GM21515 (cell line): ENCODE data around the gene CFAP99.

ENCODE experiments used
- ATAC-seq: cut with Tn5 transposase; IDR thresholded peaks from one replicate; pipeline ENCODE4 v1.9.1; 2021; ENCODE audit not compliant: unreplicated experiment

CFAP99 gene

DNA sequence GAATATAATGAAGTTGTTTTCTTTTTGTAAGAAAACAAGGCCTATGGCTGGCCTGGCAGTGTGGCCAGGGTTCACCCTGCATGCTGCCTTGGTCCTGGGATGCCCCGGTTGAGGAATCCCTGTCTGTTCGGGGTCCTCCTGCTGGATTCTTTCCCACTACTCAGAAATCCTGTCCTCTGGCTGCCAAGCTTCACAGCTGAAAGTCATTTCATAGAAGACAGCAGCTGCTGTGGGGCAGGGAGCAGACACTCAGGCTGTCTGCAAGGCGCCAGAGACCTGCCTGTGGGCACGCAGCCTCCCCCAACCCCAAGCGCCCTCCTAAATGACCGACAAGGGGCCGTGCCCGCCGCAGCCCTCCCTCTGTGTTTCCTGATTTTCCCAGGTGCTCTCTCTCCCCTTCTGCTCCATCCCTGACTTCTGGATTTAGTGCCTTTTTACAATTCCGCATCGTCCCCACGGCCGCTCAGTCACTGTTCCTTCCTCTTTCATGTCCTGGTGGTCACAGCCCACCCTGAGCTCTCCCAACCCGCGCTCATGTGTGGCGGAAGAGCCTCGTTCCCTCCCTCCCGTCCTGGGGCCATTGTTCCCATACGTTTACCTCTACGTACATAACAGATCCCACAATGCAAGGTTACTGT is 27.9 kb upstream of the CFAP99 start:
- ATAC-seq, result no peak

DNA sequence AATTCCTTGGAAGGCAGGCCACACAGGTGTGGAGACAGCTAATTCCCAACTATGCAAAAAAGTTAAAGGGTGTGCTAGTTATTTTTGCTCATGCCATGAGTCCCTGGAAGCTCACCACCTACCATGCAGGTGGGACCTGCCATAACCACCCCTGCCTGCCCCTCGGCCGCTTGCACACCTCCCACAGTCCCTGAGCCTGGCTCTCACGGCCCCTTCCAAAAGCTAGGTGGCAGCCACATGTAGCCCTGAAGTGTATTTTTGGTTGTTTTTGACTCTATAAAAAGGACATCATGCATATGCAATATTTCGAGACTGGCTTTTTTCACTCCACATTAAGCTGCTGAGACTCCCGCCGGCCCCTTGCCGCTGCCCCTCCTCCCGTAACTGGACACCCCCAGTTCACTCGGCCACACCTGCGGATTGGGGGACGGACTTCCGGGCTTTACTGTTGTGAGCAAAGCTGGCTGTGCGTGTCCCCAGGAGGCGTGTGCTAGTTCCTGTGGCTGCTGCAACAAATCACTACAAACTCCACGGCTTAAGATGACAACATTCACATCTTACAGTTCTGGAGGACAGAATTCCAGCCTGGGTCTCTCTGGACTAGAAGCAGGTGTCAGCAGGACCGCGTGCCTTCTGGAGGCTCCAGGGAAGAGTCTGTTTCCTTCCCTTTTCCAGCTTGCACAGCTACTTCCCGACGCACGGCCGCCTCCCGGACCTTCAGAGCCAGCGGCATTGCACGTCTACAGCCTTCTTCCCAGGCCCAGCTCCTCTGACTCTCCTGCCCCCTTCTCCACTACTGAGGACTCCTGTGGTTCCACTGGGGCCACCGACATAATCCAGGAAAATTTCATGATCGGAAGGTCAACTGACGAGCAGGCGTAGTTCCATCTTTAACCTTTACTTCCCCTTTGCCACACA is 25.1 kb upstream of the CFAP99 start:
- ATAC-seq, result no peak

DNA sequence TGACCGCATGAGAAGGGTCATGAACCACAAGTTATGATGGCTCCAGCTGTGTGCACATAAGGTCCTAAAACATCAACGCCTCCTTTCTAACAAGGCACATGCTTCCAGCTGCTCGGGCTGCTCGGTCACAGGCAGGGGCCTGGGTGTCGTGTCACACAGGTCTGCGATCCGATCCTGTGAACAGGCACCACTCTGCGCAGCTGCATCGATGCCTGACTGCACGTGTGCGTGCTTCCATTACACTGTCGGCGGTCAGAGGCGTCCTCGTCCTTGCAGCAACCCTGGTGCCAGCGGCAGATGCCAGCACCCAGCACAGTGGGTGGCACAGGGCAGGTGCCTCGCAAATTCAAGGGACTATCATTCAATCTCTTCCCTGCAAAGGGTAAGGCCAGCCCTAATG is 24.2 kb upstream of the CFAP99 start:
- ATAC-seq, result no peak

DNA sequence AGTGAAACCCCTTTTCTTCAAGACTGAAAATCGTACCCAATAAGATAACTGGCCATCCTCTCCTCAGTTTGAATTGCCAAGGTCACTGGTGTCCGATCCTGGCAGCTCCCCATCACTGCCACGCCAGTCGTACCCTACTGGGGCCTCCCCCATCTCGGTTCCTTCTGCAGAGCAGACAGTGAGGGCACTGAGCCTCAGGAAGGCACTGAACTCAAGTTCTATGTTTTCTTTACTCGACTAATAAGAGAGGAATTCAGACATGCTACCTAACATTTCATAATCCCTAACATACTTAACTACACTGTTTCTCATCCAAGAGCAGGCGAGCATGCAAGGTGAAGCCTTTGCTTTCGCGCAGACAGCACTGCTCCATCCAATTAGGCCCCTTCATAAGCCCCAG is 23.7 kb upstream of the CFAP99 start:
- ATAC-seq, result no peak

DNA sequence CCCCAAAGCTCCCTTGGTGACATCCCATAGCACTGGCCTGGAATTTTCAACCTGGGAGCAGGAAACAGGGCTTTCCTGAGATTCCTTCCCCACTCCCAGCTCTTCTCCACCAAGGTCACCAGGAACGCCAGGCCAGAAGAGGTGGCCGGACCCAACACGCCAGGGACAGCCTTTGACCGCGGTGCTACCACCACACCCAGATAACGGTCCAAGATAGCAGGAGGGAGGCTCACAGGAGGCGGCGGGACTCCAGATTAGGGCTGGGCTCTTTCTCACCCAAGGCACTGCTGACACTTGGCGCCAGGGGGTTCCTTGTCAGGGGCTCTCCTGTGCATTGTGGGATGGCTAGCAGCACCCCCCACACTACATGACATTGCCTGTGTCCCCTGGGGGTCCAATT is 23.2 kb upstream of the CFAP99 start:
- ATAC-seq, result no peak

DNA sequence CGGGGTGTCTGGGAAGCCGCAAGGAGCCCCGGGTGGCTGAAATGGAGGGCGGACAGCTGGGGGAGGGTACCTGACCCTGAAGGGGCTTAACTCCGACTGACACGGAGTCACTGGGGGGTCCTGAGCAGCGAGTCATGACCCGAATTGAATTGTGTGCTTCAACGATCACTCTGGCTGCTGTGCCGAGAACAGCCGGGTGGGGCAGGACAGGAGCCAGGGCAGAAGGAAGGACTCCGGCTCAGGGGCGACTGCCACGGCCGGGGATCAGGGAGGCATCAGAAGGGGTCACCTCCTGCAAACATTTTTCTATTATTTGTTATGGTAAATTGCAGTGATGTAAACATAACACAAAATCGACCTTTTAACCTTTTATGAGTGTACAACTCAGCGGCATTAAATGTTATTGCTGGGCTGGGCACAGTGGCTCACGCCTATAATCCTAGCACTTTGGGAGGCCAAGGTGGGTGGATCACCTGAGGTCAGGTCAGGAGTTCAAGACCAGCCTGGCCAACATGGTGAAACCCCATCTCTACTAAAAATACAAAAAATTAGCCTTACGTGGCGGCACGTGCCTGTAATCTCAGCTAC is 21.9 kb upstream of the CFAP99 start:
- ATAC-seq, result no peak

DNA sequence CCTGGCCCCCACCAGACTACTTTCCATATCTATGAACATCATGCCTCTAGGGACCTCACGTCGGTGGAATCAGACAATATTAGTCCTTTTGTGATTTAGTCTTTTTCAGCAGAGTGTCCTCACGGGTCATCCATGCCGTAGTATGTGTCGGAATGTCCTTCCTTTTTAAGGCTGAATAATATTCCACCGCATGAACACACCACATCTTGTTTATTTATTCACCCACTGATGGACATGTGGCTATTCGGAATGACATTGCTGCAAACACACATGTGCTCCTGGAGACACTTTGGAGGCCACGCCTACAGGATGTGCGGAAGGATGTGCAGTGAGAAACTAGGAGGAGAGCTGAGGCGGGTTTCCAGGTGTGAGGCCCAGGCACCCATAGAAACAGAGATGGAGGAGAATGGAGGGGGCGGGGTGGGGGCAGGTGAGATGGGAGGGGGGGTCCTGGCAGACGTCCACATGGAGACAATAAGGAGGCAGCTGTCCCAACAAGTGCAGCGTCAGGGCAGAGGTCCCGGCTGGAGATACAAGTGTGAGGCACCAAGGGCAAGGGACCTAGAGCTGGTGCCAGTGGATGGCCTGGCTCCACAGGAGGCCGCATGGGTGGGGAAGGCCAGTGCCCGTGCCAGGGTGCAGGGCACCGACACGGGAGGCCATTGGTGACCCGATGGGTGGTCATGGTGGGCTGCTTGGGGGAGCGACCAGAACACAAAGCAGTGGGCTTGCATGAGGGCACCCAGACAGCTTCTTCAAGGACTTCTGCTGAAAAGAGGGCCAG is 21.0 kb upstream of the CFAP99 start:
- no peak for ATAC-seq

DNA sequence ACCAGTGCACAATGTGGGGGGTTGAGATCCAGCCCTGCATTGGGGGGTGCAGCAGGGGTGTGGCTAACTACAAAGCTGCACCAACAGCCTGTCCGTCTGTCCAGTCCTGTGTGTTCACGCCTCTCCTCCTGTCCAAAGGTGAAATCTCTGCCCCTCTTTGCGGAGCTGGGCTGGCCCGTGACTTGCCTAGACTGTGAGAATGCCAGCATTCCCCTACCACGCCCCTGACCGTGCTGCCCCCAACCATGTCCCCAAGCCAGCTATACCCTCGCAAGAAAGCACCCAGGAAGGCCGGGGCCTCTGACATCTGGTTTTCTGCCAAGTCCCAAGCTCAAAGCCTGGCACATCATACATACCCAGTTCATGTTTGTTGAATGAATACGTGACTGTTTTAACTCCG is 19.5 kb upstream of the CFAP99 start:
- ATAC-seq, result no peak

DNA sequence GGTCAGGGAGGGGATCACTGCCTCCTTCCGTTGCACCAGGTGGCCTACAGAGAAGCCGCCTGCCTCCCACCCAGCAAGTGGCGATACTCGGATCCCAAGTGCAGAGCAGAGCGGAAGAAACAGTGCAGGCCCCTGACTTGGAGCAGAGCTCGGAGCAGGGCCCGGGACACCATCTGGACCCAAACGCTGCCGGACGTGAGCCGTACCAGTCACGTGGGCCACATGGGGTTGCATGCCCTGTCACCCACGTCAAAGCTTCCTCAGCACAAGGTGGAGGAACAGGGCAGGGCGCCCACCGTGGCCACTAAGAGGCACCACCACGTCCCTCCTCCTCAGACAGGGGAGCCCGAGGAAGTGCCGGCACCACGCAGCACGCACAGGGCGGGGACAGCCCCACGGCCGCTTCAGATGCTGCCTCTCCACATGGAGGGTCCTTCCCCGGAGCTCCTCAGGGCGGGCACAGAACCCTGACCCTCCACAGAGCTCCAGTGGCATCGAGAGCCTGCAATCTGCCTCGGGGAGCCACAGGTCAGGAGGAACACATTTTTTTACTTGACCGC is 19.0 kb upstream of the CFAP99 start:
- no peak for ATAC-seq

DNA sequence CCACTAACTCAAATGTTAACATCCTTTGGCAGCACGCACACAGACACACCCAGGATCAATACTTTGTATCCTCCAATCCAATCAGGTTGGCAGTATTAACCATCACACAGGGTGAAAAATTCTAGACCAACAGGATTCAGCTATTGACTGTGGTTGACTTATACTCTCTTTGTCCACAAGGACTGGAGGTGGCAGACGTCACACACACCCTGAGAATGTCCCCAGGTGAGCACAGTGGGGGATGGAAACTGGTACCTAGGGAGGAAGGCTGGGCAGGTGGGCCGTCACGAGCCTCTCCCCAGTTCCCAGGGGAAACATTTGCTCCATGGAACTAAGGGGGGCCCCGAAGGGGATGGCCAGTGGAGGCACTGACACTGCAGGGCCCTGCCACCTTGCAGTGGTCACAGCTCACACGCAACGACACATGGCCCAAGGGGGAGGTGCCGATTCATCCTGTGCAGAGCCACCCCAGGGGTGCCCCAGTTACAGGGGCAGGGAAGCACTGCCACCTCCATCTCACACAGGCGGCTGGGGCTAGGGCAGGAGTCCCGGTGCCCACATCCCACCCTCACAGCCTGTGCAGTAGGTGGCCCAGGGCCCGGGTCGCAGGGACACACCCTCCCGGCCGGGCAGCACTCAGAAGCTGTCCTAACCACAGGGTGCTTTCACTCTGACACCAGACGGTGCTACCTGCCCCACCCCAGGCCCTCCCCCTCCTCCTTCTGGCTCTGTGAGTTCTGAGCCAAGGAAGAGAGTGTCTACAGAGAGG is 17.7 kb upstream of the CFAP99 start:
- ATAC-seq, result no peak

DNA sequence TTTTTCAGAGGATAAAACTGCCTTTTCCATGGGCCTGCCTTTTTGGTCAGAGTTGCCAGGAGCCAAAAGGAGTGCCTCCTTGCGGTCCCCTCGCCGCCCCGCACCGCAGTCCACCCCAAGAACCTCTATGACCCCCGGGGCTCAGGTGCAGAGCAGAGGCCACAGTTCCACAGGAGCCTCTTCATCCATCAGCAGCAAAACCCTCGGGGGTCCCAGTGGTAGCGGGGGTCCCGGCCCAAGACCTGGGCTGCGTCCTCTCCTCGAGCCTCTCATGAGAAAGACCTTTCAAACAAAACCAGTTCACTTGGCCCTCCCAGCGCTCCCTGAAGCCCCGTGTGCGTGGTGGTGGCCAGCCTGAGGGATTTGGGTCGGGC is 17.2 kb upstream of the CFAP99 start:
- ATAC-seq, result no peak

DNA sequence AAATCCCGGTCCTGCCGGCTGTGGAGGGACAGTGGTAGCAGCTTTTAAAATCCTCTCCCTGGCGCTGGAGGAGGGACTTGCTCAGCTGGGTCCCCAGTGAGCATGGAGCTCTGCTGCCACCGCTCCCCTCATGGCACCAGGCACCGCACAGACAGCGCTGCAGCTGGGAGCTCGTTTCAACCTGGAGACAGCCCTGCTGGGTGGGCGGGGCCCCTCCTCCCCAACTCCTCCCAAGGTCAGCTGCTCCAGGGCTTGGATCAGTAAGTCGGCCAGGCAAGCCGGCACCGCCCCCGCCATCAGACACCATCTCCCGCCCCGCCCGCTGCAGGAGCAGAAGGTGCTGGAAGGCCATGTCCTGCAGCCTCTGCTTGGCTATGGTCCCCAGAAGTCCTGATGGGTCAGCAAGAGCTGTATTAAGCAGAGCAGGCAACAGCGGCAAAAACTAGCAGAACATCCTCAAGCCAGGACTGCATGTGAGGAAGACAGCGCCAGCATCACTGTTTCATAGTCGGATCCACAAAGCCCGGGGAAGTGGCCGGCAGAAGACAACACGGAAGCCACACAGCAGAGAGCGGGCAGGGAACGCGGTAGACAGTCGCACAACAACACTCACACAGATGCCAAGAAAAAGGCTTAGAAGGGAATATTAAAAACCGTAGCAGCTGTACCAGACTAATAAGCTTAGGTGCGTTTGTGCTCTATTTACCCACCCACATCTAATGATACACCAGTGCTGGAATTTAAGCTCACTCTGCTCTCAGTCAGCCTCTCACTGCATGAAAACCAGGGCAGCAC is 16.5 kb upstream of the CFAP99 start:
- ATAC-seq, result no peak

DNA sequence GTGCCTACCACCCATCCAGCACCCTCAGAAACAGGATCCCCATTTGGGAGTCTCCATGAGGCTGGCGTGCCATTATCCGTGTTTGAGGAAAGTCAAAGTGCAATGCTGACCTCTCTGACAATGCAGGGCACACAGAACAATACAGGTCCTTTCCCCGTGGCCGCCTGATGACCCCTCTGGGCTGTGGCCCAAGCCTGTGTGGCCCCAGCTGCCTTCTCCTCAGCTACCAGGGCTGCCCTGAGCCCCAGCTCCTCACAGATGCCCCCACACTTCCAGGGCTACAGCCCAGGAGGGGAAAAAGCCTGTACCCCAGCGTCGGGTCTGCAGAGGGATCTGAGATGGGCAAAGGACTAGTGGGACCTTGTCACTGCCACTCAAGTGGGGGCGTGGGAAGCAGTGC is 15.8 kb upstream of the CFAP99 start:
- ATAC-seq, result no peak

DNA sequence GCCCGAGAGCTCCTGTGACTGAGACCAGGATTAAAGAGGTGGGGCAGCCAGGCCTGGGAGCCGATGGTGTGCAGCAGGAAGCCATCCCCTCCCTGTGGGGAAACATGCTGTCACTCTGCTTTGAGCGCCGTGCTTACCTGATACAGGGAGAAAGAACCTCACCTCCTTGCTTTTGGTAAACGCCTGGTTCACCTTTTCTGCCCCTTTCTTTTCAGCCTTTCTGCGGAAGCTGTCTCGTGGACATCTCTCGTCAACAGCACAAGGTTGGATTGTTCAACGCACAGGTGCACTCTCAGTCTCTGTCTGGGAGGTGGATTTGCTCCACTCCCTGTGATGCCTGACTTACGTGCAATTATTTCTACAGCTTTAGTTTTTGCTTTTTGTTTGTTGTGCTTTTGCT is 12.3 kb upstream of the CFAP99 start:
- ATAC-seq, result no peak

DNA sequence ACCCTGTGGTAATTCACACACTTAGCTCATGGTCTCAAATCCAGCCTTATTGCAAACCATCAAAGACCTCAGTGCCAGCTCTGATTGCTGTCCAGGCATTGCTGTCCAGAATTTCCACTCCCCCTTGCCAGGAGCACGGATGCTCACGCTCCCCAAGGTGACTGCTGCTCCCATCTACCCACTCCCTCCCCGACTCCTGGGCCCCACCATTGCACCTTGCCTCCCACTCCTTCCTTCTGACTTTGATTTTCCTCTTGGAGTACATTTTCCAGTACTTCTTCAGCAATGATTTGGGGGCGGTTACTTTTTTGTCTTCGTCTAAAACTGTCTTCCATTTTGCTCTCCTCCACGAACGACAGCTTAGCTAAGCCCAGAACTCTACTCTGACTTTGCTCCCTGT is 11.8 kb upstream of the CFAP99 start:
- no peak for ATAC-seq

DNA sequence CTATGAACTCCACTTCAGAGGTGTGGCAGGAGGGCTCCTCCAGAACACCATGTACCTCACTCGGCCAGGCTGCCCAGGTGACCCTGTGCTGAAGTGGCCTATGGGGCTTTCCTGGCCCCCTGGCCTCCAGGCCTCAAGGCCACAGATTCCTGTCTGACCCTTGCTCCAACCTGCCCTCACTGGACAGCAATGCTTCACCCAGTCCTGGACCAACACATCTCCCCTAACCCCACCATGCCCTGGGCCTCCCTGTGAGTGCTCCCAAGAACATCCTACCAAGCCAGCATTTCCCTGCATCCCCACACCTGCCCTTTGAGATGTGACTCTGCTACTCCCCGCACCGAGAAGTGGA is 10.8 kb upstream of the CFAP99 start:
- ATAC-seq, result no peak

DNA sequence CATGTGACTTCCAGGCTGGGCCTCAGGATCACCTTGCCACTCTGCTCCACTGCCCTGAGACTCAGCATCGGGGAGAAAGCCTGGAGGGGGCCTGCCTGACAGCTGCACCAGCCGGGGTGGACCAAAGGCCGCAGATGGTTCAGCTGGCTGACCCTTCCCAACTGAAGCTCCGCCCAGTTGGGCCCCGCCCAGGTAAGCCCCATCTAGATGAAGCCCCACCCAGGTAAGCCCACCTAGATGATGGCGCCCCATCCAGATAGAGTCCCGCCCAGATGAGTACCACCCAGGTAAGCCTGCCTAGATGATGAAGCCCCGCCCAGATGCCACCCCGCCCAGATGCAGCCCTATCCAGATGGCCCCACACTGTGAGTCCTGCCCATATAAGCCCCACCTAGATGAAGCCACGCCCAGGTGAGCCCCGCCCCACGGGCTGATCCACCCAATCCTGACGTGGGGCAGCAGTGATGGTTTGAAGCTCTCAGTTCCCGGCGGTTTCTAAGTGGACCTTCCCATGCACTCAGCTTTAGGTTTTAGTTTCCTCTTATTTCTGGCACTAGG is 10.3 kb upstream of the CFAP99 start:
- ATAC-seq, result no peak

DNA sequence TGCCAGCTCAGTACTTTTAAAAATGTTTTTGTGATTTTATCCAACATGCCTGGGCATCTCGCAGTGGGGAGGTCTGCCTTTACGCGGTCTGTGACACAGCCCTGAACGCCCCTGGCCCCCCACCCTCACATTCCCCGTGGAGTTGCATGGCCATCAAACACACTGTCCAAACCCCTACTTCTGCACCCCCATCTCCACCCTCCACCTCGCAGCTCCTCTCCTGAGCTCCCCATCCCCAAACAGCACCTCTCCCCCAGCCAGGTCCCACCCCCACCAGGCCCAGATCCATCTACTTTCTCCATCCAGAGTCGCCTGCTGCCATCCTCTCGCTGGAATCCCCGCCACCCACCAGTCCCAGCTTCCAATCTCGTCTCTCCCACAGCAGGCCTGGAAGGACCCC is 9.8 kb upstream of the CFAP99 start:
- ATAC-seq, result no peak

DNA sequence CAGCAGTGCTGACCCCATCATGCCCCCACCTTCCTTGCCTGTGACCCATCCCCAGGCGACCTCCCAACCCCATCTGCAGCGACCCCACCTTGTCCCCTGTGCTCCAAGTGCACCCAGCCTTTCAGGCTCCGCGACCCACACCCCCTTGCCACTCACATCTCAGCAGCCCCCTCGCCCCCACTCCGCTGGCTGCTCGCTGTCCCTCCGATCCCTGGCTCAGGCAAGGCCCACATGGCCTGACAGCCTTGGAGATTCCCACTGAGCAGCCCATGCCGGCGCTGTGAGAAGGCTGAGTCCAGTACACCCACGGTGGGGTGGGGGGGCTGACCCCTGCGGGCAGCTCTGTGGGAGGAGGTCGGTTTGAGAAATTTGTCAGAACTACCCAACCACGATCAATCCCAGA is 9.4 kb upstream of the CFAP99 start:
- no peak for ATAC-seq
